ENCODE results near the gene DMAC1.

The DMAC1 gene

GRCh38 chr9:7841831-7842230, 42.3 kb upstream of the DMAC1 start:
- no peak overlapping the region for H3K23ac ChIP-seq (ENCODE audit: low read depth, low read length, poor library complexity)
- no peak overlapping the region for H2BK5ac ChIP-seq (ENCODE audit: low read length)
- no peak overlapping the region for H3K18ac ChIP-seq (ENCODE audit: low read length)
- H3K36me3 ChIP-seq (replicated peaks in 1 of 2; ENCODE audit: control insufficient read depth in 2 of 2, insufficient read depth in 2 of 2, low read length in 2 of 2) = no peaks in the 10 kb centered on the region
- H2BK12ac ChIP-seq (ENCODE audit: low read length) = no peak overlapping the region
- H3K14ac ChIP-seq (ENCODE audit: low read length) = no peak overlapping the region
- no peak overlapping the region for H3K4me2 ChIP-seq (ENCODE audit: insufficient read depth, low read length, poor library complexity, severe bottlenecking)
- no peaks in the 10 kb centered on the region for H3K9me3 ChIP-seq (replicated peaks in 1 of 2; ENCODE audit: control insufficient read depth in 2 of 2, insufficient read depth in 1 of 2, low read depth in 1 of 2, low read length in 2 of 2)
- H2BK120ac ChIP-seq (ENCODE audit: low read depth, low read length) = no peak overlapping the region
- no peaks in the 10 kb centered on the region for H3K79me1 ChIP-seq (ENCODE audit: low read depth, low read length)
- H3K4me1 ChIP-seq (ENCODE audit: control insufficient read depth in 2 of 2, insufficient read depth in 1 of 2, low read depth in 1 of 2, low read length in 2 of 2) = no peaks in the 10 kb centered on the region
- no peak overlapping the region for H3K4me3 ChIP-seq (ENCODE audit: low read length in 2 of 2)
- no peak overlapping the region for H3K27ac ChIP-seq (replicated peaks; ENCODE audit: low read length)
- H2AFZ ChIP-seq (ENCODE audit: low read length) = no peak overlapping the region
- H2AK5ac ChIP-seq (ENCODE audit: low read depth, low read length) = no peak overlapping the region
- H4K91ac ChIP-seq (ENCODE audit: low read depth, low read length, poor library complexity) = no peak overlapping the region
- no peak overlapping the region for H2BK15ac ChIP-seq (ENCODE audit: low read length)
- H4K8ac ChIP-seq (ENCODE audit: low read depth, low read length) = no peak overlapping the region
- H3K9ac ChIP-seq (ENCODE audit: low read depth, low read length, poor library complexity) = no peak overlapping the region
- DNase-seq (ENCODE audit: low spot score) = no peak
- no peak overlapping the region for H3K4ac ChIP-seq (ENCODE audit: low read length)
- WGBS, 2 donors (ENCODE audit: extremely low coverage in 2 of 2, insufficient read length in 2 of 2, insufficient replicate concordance in 1 of 2) = no CpG with 5 or more reads among the region's 1 CpG
- H3K27me3 ChIP-seq (ENCODE audit: control insufficient read depth in 3 of 3, insufficient read depth in 3 of 3, low read depth in 1 of 3, low read length in 3 of 3) = no peaks in the 10 kb centered on the region

- no peaks in the 10 kb centered on the region for H3K27me3 ChIP-seq (ENCODE audit: control insufficient read depth in 3 of 3, insufficient read depth in 3 of 3, low read depth in 1 of 3, low read length in 3 of 3)
- H2BK15ac ChIP-seq (ENCODE audit: low read length) = no peak overlapping the region
- no peaks in the 10 kb centered on the region for H3K9me3 ChIP-seq (replicated peaks in 1 of 2; ENCODE audit: control insufficient read depth in 2 of 2, insufficient read depth in 1 of 2, low read depth in 1 of 2, low read length in 2 of 2)
- H3K9ac ChIP-seq (ENCODE audit: low read depth, low read length, poor library complexity) = no peak overlapping the region
- no peak overlapping the region for H3K27ac ChIP-seq (replicated peaks; ENCODE audit: low read length)
- no peaks in the 10 kb centered on the region for H3K36me3 ChIP-seq (replicated peaks in 1 of 2; ENCODE audit: control insufficient read depth in 2 of 2, insufficient read depth in 2 of 2, low read length in 2 of 2)
- no peaks in the 10 kb centered on the region for H3K79me1 ChIP-seq (ENCODE audit: low read depth, low read length)
- no CpG with 5 or more reads among the region's 2 CpGs for WGBS, 2 donors (ENCODE audit: extremely low coverage in 2 of 2, insufficient read length in 2 of 2, insufficient replicate concordance in 1 of 2)
- H2AFZ ChIP-seq (ENCODE audit: low read length) = no peak overlapping the region
- no peak overlapping the region for H2AK5ac ChIP-seq (ENCODE audit: low read depth, low read length)
- no peak overlapping the region for H3K18ac ChIP-seq (ENCODE audit: low read length)
- no peak overlapping the region for H3K23ac ChIP-seq (ENCODE audit: low read depth, low read length, poor library complexity)
- H3K4me2 ChIP-seq (ENCODE audit: insufficient read depth, low read length, poor library complexity, severe bottlenecking) = no peak overlapping the region
- H3K4me1 ChIP-seq (ENCODE audit: control insufficient read depth in 2 of 2, insufficient read depth in 1 of 2, low read depth in 1 of 2, low read length in 2 of 2) = no peaks in the 10 kb centered on the region
- no peak overlapping the region for H2BK12ac ChIP-seq (ENCODE audit: low read length)
- no peak overlapping the region for H3K4me3 ChIP-seq (ENCODE audit: low read length in 2 of 2)
- no peak overlapping the region for H4K8ac ChIP-seq (ENCODE audit: low read depth, low read length)
- no peak overlapping the region for H3K4ac ChIP-seq (ENCODE audit: low read length)
- no peak overlapping the region for H3K14ac ChIP-seq (ENCODE audit: low read length)
- no peak overlapping the region for H2BK5ac ChIP-seq (ENCODE audit: low read length)
- no peak overlapping the region for H4K91ac ChIP-seq (ENCODE audit: low read depth, low read length, poor library complexity)
- H2BK120ac ChIP-seq (ENCODE audit: low read depth, low read length) = no peak overlapping the region
- DNase-seq (ENCODE audit: low spot score) = no peak
Observed at GRCh38 chr9:7834531-7834930, 35.0 kb upstream of the DMAC1 start.

- Histone ChIP-seq H4K91ac (ENCODE audit: low read depth, low read length, poor library complexity) (no peak overlapping the region), H3K36me3 (replicated peaks in 1 of 2; ENCODE audit: control insufficient read depth in 2 of 2, insufficient read depth in 2 of 2, low read length in 2 of 2) (no peaks in the 10 kb centered on the region), H2AK5ac (ENCODE audit: low read depth, low read length) (no peak overlapping the region), H3K14ac (ENCODE audit: low read length) (no peak overlapping the region), H3K4me3 (ENCODE audit: low read length in 2 of 2) (no peak overlapping the region), H3K27me3 (ENCODE audit: control insufficient read depth in 3 of 3, insufficient read depth in 3 of 3, low read depth in 1 of 3, low read length in 3 of 3) (no peaks in the 10 kb centered on the region), H3K4me1 (ENCODE audit: control insufficient read depth in 2 of 2, insufficient read depth in 1 of 2, low read depth in 1 of 2, low read length in 2 of 2) (no peaks in the 10 kb centered on the region), H2AFZ (ENCODE audit: low read length) (no peak overlapping the region), H4K8ac (ENCODE audit: low read depth, low read length) (no peak overlapping the region), H3K4me2 (ENCODE audit: insufficient read depth, low read length, poor library complexity, severe bottlenecking) (no peak overlapping the region), H3K4ac (ENCODE audit: low read length) (no peak overlapping the region), H2BK15ac (ENCODE audit: low read length) (no peak overlapping the region), H3K9ac (ENCODE audit: low read depth, low read length, poor library complexity) (no peak overlapping the region), H3K18ac (ENCODE audit: low read length) (no peak overlapping the region), H3K27ac (replicated peaks; ENCODE audit: low read length) (no peak overlapping the region), H3K23ac (ENCODE audit: low read depth, low read length, poor library complexity) (no peak overlapping the region), H2BK5ac (ENCODE audit: low read length) (no peak overlapping the region), H2BK12ac (ENCODE audit: low read length) (no peak overlapping the region), H2BK120ac (ENCODE audit: low read depth, low read length) (no peak overlapping the region), H3K79me1 (ENCODE audit: low read depth, low read length) (no peaks in the 10 kb centered on the region), H3K9me3 (replicated peaks in 1 of 2; ENCODE audit: control insufficient read depth in 2 of 2, insufficient read depth in 1 of 2, low read depth in 1 of 2, low read length in 2 of 2) (no peaks in the 10 kb centered on the region)
- no CpG with 5 or more reads among the region's 1 CpG for WGBS, 2 donors (ENCODE audit: extremely low coverage in 2 of 2, insufficient read length in 2 of 2, insufficient replicate concordance in 1 of 2)
- DNase-seq (ENCODE audit: low spot score) = no peak
Observed at GRCh38 chr9:7828334-7828733, 28.8 kb upstream of the DMAC1 start.

- H2BK12ac ChIP-seq (ENCODE audit: low read length) = no peak overlapping the region
- H3K9ac ChIP-seq (ENCODE audit: low read depth, low read length, poor library complexity) = no peak overlapping the region
- no peaks in the 10 kb centered on the region for H3K36me3 ChIP-seq (replicated peaks in 1 of 2; ENCODE audit: control insufficient read depth in 2 of 2, insufficient read depth in 2 of 2, low read length in 2 of 2)
- no peak overlapping the region for H3K23ac ChIP-seq (ENCODE audit: low read depth, low read length, poor library complexity)
- H2BK15ac ChIP-seq (ENCODE audit: low read length) = no peak overlapping the region
- no peak overlapping the region for H2BK120ac ChIP-seq (ENCODE audit: low read depth, low read length)
- no peaks in the 10 kb centered on the region for H3K4me1 ChIP-seq (ENCODE audit: control insufficient read depth in 2 of 2, insufficient read depth in 1 of 2, low read depth in 1 of 2, low read length in 2 of 2)
- no CpG with 5 or more reads among the region's 3 CpGs for WGBS, 2 donors (ENCODE audit: extremely low coverage in 2 of 2, insufficient read length in 2 of 2, insufficient replicate concordance in 1 of 2)
- no peak overlapping the region for H4K8ac ChIP-seq (ENCODE audit: low read depth, low read length)
- no peak for DNase-seq (ENCODE audit: low spot score)
- no peak overlapping the region for H3K18ac ChIP-seq (ENCODE audit: low read length)
- H3K27ac ChIP-seq (replicated peaks; ENCODE audit: low read length) = no peak overlapping the region
- H3K27me3 ChIP-seq (ENCODE audit: control insufficient read depth in 3 of 3, insufficient read depth in 3 of 3, low read depth in 1 of 3, low read length in 3 of 3) = no peaks in the 10 kb centered on the region
- H2BK5ac ChIP-seq (ENCODE audit: low read length) = no peak overlapping the region
- no peak overlapping the region for H3K4ac ChIP-seq (ENCODE audit: low read length)
- no peaks in the 10 kb centered on the region for H3K79me1 ChIP-seq (ENCODE audit: low read depth, low read length)
- no peak overlapping the region for H3K4me3 ChIP-seq (ENCODE audit: low read length in 2 of 2)
- no peak overlapping the region for H4K91ac ChIP-seq (ENCODE audit: low read depth, low read length, poor library complexity)
- no peaks in the 10 kb centered on the region for H3K9me3 ChIP-seq (replicated peaks in 1 of 2; ENCODE audit: control insufficient read depth in 2 of 2, insufficient read depth in 1 of 2, low read depth in 1 of 2, low read length in 2 of 2)
- H2AK5ac ChIP-seq (ENCODE audit: low read depth, low read length) = no peak overlapping the region
- H3K4me2 ChIP-seq (ENCODE audit: insufficient read depth, low read length, poor library complexity, severe bottlenecking) = no peak overlapping the region
- no peak overlapping the region for H2AFZ ChIP-seq (ENCODE audit: low read length)
- H3K14ac ChIP-seq (ENCODE audit: low read length) = no peak overlapping the region
Observed at GRCh38 chr9:7827792-7828191, 28.2 kb upstream of the DMAC1 start.

All from neuronal stem cell (in vitro differentiated cells).